HG03280 (cell line): ENCODE data around the gene GPRIN2.
A peak's percentile ranks its signal among the peaks of the same experiment; 100 is the strongest.
"Not testable (repeated sequence)": the region's sequence is repeated elsewhere in the genome, so short reads cannot be mapped to it uniquely, and the experiment has no call there.

ENCODE experiments used
- ATAC-seq: cut with Tn5 transposase; IDR thresholded peaks from one replicate; pipeline ENCODE4 v1.9.1; 2021; ENCODE audit warnings: mild to moderate bottlenecking, moderate library complexity; ENCODE audit not compliant: unreplicated experiment

GPRIN2 gene

DNA sequence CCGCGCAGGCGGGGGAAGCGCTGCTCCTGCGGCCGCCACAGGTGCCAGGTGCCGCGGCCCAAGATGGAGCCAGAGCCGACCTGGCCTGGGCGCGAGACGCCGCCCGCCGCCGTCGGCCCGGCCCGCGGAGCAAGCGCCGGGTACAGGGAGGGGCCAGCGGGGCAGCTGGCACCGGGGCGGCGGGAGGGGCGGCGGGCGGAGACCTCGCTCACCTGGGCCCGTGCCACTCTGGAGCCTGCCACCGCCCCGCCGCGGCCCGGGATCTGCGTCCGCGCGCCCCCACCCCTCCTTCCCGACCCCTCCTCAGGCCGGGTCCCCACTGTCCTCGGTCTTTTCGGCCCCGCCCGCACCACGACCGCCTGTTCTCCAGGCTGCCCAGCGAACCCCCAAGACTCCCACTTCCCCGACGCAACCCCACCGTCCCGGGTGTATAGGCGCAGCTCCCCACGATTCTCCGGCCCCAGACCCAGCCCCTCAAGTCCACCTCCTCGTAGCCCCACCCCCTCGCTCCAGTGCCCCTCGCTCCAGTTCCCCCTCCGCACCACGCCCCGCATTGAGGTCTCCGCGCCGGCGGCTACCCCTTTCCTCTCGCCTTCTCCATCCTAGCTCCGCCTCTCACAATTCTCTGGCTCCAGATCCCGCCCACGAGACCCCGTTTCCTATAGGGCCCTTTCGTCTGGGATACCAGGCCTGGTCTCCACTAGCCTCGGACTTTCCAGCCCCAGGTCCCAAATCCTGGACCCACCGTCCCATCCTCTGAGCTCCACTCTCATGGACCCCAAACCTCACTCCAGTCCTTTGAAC lies at the start of gene GPRIN2:
Gene GPRIN2, minus strand, starts transcription at position 144 of the 804 bp plus-strand sequence. CDS start 5,922 bp downstream, outside the sequence.
- ATAC-seq, result no peak

DNA sequence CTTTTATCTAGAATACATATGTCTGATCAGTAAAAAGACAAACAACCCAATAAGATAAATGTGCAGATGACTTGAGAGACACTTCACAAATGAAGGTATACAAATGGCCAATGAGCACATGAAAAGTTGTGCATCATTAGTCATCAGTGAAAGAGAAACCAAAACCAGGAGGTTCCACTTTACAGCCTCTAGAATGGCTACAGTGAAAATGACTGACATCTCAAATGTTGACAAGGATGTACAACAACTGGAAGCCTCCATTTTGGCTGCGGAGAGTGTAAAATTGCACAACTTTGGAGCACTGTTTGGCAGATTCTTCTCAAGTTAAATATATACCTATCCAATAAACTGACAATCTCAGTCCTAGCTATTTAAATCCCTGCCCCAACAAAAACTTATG lies 44.1 kb upstream of the GPRIN2 start:
- ATAC-seq, result peak; percentile 57

DNA sequence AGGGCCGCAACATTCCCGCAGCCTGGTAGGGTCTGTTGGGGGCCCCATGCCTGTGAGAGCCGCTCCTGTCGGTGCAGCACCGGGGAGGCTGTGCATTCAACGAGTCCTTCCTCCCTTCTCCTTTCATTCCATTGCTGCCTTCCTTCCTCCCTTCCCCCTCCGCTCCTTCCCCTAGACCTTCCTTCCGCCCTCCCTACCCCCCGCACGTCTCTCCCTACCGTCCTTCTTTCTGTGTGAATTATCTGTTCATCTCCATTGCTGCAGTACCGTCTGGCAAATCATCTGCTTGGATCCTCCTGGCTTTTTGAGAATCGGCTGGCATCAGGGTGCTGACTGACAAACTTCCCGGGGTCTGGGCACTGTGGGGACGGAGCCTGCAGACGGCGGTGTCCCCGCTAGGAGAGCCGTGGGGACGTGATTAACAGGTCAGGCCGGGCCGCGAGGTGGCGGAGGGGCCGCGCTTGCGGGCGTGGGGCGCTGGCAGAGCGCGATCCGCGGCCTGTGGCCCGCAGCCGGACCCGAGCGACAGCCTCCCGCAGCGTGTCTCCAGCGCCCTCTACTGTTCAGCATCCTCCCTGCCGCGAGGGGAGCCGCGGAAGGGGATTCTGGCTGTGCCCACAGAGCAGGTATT lies 41.3 kb upstream of the GPRIN2 start:
- peak; percentile 77 for ATAC-seq

DNA sequence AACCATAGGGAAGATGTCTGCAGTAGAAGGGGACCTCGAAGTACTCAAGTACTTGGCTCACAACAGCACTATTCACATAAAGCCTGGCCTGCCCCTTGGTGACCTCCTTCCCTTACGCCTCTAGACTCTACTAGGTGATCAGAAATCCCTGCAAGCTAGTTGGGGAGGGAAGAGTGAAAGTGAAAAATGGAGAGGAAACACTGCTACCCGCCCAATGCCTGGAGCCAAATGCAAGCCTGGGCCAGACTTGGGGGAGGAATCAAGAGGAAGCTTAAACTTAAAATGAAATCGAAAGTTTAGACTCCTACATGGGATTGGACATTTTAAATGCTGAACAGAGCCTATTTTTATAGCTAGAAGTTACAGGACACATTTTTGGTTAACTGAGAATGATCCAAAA lies 40.1 kb upstream of the GPRIN2 start:
- ATAC-seq, result not testable (repeated sequence)

DNA sequence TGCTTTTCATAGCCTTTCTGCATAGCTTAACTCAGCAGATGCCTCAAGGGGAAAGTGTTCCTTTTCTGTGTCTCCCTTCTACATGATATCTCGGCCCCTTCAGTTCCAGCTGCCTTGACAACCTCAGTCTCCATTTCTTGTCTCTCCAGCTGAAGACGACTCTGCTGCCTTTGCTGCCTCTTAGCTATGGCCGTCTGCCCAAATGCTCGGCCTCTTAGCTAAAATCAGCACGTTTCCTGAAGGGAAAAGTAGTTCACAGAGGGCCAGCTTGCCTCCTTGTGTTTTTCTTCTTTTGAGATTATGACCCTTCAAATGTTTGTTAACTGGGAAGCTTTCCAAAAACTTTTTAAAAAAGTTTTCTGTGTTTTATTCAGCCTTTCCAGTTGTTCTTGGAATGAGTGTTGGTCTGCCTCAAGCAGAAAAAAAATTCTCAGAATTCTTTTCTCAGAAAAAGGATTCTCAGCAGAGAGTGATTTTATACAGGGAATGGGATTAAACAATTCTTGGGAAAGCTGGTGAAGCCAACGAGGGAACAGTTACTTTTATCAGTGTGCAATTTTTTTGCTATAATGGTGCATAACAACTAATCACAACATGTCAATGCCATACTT lies 38.1 kb upstream of the GPRIN2 start:
- not testable (repeated sequence) for ATAC-seq

DNA sequence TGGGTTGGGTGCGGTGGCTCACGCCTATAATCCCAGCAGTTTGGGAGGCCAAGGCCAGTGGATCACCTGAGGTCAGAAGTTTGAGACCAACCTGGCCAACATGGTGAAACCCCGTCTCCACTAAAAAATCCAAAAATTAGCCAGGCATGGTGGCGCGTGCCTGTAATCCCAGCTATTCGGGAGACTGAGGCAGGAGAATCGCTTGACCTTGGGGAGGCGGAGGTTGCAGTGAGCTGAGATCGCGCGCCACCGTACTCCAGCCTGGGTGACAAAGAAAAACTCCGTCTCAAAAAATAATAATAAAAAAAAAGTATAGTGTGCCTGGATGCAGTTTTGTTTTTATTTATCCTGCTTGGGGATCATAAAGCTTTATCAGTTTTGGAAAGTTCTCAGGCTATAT lies 36.8 kb upstream of the GPRIN2 start:
- ATAC-seq, result not testable (repeated sequence)

DNA sequence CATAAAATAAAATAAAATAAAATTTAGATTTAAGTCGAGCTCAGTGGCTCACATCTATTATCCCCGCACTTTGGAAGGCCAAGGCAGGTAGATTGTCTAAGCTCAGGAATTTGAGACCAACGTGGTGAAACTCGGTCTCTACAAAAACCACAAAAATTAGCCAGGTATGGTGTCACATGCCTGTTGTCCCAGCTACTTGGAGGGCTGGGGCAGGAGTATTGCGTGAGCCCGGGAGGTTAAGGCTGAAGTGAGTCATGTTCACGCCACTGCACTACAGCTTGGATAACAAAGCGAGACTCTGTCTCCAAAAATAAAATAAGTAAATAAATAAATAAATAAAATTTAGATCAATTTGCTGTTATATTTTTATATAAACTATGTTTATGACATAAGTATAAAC lies 34.6 kb upstream of the GPRIN2 start:
- ATAC-seq, result not testable (repeated sequence)

DNA sequence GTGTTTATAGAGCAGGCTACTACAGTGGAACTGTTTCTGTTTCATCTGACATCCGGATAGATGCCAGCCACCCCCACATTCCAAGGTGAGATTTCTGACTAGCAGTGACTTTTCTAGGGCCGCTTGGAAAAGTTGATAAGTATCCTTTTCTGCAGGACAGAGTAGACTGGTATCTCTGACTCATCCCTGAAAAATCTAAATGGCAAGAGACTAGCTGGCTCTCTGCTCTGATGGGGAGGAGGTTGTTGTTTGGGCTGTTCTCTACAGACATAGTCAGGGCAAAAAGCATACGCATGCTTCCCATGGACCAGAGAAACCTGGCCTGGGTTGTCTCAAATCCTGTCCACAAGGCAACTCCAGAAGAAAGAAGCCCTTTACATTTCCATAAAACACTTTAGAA lies 33.1 kb upstream of the GPRIN2 start:
- ATAC-seq, result not testable (repeated sequence)

DNA sequence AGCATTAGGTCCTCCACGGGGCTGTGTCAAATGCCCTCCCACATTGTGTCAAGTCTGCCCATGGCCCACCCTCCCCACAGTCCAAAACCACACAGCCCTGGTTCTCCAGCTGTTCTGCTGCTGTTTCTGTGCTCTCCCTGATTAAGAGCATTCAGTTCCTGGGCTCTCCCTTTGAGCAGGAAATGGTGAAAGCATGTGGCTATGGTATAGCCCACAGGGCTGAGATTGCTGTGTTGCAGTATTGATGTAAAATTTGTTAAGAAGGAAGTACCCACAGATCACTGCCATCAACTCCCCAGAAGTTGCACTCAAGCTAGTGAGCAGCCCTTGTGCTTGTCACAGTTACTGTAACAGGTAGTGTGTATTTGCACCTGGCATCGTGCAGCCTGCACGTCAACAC lies 31.8 kb upstream of the GPRIN2 start:
- not testable (repeated sequence) for ATAC-seq

DNA sequence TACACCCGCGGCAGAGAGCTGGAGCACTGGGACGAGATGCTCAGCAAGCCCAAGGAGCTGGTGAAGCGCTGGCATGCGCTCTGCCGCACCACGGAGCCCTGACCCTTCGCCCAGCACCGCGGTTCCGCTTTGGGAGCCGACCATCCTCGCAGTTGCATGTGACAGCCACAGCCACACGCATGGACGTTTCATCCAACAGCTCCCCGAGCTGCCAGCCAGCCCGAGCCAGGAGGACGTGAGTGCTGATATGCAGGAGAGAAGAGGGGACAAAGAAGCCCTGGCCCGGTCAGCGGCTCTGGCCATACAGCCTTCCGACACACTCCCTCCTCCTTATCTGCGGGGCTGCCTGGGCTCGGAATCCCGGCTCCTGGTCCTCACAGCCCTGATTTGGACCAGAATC lies 31.1 kb upstream of the GPRIN2 start:
- not testable (repeated sequence) for ATAC-seq

DNA sequence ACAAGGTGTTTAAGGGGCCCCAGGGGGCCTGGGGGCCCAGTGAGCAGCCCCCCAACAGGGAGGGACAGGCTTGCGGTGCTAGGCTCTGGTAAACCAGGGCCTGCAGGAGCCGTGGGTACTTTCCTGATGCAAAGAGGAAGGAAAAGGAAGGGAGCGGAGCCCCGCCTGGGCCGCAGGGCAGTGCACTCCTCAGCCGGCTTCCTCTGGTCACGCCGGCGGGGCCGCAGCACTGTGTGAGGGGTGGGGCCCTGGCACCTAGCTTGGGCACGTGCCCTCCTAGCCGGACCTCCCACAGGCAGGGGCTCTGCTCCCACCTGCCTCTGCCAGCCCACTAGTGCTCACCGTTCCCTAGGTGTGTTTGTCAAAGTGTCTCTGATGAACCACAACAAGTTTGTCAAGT lies 28.8 kb upstream of the GPRIN2 start:
- not testable (repeated sequence) for ATAC-seq

DNA sequence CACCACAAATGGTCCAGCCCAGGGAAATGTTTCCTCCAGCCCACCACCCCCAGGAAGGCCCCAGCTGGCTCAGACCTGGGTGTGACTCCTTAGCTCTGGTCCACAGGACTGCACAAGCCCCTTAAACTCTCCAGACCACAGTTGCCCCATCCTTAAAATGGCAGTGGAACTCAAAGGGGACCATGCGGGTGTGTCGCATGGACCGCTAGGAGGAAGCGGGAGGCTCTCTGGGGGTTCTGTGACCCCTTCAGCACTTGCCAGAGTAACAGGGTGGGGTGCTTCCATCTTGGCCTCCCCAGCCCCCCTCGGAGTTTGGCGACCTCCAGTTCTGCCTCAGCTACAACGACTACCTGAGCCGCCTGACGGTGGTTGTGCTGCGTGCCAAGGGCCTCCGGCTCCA lies 27.7 kb upstream of the GPRIN2 start:
- ATAC-seq, result not testable (repeated sequence)

DNA sequence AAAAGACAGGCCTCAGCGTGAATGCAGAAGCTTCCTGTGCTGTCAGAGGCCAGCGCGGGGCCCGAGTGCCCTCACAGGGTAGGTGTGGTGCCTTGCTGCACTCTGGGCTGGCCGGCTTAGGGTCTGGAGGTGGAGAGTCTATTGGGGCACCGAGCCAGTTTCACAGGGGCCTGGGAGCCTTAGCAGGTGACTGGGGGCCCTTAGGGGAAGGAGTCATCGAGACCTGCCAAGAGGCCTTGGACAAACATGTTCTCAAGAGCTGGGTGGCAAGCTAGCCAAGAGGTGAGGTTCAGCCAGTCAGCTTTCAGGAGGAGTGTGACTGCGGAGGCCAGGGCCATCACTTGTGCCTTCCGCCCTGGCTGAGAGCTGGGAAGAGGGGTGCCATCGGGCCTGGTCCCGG lies 26.1 kb upstream of the GPRIN2 start:
- ATAC-seq, result not testable (repeated sequence)

DNA sequence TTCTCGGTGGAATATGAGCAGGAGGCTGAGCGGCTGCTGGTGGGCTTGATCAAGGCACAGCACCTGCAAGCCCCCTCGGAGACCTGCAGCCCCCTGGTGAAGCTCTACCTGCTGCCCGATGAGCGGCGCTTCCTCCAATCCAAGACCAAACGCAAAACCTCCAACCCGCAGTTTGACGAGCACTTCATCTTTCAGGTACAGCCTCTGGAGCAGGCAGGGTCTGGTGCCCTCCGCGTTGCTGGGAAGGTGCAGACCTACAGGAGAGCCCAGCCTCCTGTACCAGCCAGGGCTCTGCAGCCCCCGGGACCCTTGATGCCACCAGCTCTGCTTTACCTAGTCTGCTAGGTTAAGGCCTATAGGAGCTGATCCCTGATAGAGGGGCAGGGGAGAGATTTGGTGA lies 25.5 kb upstream of the GPRIN2 start:
- not testable (repeated sequence) for ATAC-seq

DNA sequence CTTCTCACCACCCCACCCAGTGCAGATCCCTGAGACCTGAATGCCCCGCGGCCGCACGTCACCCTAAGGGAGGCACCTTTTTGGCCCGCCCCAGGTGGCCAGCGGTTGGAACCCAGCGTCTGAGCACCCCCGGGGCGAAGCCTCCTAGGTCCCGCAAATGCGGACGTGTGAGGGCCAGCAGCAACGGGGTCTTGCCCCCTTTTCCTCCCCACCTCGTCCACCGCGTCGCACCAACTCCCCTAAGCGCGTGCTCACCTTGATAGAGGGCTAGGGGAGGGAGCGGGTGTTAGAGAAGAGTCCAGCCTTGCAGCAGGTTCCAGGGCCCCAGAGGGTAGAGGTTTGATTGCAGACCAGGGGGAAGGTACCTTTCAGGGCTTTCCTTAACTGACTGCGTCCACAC lies 22.9 kb upstream of the GPRIN2 start:
- ATAC-seq, result not testable (repeated sequence)

DNA sequence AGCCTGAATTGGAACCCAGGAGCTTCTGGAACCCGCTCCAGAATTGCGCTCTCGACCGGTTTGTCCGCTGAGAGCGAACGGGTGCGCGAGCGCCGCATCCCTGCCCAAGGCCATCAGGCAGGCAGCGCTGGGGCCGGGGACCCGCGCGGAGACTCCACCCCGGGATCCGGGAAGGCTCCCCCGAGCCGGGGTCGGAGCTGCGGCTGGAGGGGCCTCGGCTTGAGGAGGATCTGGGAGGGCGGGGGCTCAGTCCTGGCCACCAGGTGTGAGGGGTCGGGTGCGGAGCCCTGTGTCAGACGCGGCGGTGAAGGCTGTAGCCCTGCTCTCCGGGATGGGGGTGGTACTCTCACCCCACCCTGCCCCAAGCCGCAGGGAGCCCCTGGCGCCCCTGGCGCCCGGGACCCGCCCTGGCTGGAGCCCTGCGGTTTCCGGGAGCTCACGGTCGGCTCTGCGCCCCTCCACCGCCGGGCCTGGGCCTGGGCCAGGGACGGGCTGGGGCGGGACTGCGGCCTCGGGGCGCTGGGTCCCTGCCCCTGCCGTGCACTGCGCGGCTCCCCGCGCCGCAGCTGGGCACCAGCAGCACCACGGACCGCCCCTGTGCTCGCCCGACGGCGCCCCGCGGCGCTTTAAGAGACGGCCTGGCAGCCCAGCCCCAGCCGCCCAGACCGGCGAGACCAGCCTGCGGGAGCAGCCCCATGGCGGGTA lies 22.2 kb upstream of the GPRIN2 start, which contains the start of gene SYT15:
Gene SYT15, plus strand, starts transcription at position 655 of the 705 bp plus-strand sequence. Its CDS starts 41 bp downstream, at position 696.
- not testable (repeated sequence) for ATAC-seq

DNA sequence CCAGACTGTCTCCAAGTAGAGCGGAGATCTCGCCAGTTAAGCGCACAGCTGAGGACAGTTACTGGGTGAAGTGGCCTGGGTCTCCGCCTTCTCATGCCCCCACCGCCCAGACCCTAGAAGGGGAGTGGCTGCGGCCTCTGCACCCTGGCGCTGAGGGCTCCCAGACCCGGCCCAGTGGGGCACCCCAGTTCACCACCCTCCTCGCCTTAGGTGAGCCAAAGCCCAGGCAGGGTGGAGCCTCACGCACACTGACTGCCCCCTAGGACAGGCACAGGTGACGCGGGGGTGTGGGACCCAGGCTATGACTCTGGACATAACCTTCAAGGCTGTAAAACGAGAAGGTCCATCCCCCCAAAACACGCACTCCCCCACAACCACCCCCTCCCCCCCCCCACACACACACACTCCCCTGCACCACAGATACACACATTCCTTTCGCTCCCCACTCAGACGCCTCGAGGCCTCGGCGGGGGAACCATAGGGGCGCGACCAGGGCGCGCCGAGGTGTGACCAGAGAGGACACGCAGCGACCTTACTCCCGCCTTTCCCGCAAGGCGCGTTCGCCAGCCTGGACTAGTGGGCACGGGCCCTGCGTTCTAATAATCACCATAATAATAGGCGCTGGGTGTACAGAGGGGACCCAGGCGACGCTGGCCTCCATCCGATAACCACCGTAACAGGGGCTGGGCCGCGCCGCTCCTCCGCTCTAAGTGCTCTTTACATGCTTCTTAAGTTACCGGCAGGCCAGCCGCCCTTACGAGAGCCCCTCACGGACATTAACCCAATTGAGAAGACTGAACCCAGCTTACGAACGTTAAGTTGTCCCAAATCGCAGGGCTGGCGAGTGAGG lies 21.4 kb upstream of the GPRIN2 start:
- not testable (repeated sequence) for ATAC-seq

DNA sequence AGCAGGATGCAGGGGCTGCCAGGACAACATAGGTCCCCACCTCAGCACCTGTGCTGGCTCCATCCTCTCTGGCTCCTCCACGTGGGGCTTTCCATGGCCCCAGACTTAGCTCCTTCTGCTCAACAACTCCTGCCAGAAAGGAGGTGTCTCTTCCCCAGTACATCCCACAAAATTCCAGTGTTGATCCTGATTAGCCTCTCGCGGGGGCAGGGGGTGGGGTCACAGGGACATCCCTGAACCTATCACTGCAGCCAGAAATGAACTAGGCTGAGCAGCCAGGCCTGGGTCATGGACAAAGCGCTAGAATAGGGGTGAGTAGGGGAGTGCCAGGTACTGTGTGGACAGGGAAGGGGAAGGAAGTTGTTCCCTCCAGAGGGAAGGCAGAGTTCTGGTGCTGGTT lies 17.4 kb upstream of the GPRIN2 start:
- not testable (repeated sequence) for ATAC-seq

DNA sequence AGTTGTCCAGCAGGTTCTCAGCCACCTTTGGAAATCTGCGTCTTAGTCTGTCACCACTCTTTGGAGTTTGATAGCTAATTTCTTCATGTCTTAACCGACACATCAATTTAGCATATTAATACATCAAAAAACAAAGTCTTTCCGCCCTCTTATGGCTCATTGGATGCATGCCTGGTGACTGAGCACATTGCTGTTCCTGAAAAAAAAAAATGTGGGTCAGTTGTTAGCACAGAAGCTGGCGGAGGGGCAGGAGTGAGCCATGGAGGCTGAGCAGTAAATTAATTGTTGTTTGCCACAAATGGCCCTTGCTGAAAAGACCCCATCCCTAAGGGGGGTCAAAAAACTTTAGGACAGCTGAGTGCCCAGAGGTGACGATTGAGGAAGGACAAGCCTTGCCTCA lies 16.9 kb upstream of the GPRIN2 start:
- ATAC-seq, result not testable (repeated sequence)

DNA sequence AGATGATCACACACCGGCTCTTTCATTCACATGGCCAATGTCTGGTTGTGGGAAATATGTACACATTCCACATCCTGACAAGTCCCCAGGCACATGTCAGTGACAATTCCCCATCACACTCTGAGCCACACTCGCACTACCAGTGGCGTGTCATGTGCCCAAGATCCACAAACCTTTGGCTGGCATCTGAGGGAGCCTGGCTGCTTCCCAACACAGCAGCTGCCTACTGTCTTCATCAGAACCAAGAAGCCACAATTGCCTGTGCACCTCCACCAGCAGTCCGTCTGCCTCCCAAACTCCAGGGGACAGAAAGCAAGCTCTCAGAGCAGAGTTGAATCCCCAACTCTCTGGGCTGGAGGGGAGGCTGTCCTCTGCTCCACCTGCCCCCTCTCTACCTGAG lies 16.3 kb upstream of the GPRIN2 start:
- not testable (repeated sequence) for ATAC-seq
